NCI-H774 (cell line): ENCODE results near the gene MTHFD1.

Experiments used
- DNase-seq: peaks from one replicate; lab custom pipeline; 2025; lab: John Stamatoyannopoulos, UW

MTHFD1 gene

GRCh38 chr14:64495252-64495651, 107.1 kb downstream of the MTHFD1 start:
- no peak for DNase-seq

DNA sequence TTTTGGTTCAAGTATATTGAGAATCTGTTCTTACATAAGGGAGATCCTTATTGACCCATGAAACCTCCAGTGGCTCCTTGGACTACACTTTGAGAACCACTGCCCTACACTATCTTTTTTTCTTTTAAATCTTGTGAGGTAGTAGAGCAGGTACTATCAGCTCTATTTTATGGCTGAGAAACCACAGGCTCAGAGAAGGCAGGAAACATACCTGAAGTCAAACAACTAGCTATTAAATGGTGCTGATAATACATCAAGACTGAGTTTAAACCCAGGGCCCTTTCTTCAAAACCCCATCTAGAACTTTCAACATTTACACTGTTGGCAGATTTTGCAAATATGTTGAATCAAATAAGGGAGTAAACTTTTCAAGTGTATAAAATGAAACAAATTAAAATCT, 108.6 kb downstream of the MTHFD1 start:
- DNase-seq: no peak

DNA sequence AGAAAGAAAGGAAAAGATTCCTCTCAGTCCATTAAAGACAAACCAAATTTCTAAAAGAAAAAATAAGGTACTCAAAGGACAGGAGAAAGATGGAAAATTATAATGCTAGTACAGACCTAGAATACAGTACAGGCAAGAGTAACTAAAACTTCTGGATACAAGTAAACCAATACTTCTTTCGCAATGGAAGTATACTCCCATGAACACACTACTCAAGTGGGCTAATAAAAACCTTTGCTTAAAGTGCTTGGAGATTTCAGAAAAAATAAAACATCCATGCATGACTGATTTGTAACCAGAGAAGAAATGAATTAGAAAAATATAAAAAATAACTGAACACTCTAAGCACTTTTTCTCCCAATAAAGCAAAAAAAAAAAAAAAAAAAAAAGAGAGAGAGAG, 111.9 kb downstream of the MTHFD1 start:
- no peak for DNase-seq

DNA sequence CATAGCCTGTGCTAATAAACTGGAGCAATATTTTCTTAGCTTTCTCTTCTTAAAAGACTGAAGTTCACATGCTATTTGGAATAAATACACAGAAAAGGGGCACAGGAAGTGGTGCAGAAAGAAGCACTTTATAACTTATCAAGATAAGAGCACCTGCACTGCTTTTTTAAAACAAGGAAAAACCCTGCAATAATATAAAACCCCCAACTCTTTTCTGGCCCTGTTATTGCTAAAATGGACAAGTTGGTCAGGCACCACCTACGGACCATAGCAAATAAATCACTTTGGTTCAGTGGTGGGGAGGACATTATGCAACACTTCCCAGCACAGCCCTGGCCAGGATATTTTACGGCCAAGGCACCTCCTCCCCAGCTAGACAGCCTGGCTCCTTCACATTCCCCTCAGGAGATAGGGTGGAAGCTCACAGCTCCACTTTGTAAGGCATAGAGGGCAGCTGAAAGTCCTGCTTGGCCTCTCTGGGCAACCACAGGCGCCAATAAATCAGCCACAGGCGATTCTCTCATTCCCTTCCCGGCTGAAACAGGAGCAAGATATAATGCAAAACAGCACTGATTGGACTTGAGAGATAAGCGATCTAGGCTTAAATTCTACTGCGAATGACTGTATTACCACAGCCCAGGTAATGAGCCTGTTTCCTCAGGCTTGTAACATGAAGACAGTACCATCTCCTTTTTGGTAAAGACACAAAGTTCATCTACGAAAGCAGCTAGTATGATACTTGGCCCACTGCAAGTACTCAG, 113.4 kb downstream of the MTHFD1 start:
- no peak for DNase-seq

DNA sequence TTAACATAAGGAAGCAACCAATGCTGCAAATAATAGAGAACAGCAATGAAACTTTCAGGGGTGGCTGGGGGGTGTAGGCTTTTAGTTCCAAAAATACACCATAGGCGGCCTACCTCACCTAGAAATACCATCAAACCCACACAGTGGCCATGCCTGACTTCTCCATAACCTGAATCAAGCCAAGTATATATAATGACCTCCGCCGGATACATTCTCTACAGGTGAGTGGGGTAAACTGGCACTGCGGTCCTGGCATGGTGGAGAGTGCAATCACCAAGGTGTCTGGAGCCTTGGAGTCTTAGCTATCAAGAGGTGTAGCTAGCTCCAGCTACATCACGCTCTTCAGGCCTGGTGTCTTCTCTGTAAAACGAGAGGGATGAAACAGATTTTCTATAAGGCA, 114.3 kb downstream of the MTHFD1 start:
- no peak for DNase-seq

- no peak for DNase-seq
Measured at GRCh38 chr14:64502887-64503433, 114.8 kb downstream of the MTHFD1 start.

- DNase-seq: peak; percentile 73
Measured at GRCh38 chr14:64503434-64504309, 115.5 kb downstream of the MTHFD1 start, which contains the start of gene ZBTB25. ZBTB25 (minus strand) TSS chr14:64503838; CDS start chr14:64490533, 13,305 bp downstream.

- DNase-seq: peak; percentile 73
Measured at GRCh38 chr14:64504310-64504896, 116.2 kb downstream of the MTHFD1 start, which contains the start of gene ZBTB1. ZBTB1 (plus strand) TSS chr14:64504770; CDS start chr14:64521505, 16,735 bp downstream.

DNA sequence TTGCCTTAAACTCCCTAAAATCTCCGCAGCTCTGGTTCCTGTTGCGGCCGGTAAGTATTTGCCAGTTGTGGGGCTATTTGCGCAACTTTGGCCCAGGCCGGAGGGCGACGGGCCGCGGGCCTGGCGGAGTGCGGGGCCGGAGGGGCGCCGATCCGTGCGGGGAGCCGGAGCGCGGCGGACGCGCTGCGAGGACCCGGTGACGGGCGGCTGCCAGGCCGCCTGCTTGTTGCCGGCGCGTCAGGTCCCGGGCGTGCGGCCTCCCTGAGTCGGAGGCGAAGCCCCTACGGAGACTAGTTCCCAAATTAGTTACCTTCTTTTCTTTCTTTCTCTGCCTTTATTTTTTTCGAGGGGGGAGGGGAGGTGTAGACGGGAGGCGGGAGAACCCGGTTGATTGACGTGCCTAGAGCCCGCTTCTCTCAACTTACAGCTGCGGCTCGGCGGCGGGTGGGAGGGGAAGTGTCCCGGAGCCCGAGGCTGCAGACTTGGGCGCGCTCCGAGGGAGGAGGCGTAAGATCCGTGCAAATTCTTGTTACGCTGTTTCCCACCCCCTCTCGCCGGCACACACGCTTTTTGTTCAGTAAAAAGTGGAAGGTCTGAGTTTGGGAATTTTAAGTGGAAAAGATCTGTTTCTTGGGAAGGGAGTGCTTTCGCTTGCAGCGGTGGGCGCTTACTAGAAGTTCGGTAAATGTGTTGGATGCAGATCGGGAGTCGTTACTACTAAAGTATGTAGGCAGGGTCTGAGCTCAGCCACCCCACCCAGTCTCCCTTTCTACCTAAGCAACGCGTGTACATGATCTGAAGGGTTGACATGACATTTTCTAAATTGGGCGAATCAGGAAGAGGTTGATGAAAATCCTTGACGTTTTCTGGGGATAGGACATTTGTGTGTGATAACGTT, 117.0 kb downstream of the MTHFD1 start:
- DNase-seq: peak; percentile 28

- no peak for DNase-seq
Measured at GRCh38 chr14:64506721-64507120, 118.6 kb downstream of the MTHFD1 start.

GRCh38 chr14:64507376-64508156, 119.4 kb downstream of the MTHFD1 start:
- DNase-seq: no peak

- no peak for DNase-seq
Measured at GRCh38 chr14:64508215-64508776, 120.1 kb downstream of the MTHFD1 start.

DNA sequence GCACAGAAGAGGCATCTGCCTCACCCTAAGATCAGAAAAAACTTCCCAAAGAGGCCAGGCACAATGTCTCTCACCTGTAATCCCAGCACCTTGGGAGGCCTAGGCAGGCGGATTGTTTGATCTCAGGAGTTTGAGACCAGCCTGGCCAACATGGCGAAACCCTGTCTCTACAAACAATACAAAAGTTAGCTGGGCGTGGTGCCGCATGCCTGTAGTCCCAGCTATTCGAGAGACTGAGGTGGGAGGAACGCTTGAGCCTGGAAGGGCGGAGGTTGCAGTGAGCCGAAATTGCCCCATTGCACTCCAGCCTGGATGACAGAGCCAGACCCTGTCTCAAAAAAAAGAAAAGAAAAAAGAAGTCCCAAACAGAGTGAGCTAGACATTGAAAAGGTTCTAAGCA, 120.9 kb downstream of the MTHFD1 start:
- DNase-seq: no peak
